GM12891 (cell line): ENCODE data around the gene UCKL1.

ENCODE experiments used
- POLR2A ChIP-seq: IDR thresholded peaks from 2 replicates; pipeline ENCODE4 v1.6.1; 2011; ENCODE audit warnings: low read depth, low read length, control low read depth
- POLR2AphosphoS5 ChIP-seq: IDR thresholded peaks from 2 replicates; pipeline ENCODE4 v1.6.1; 2011; ENCODE audit warnings: low read depth, low read length, control low read depth
- POU2F2 ChIP-seq: IDR thresholded peaks from 2 replicates; pipeline ENCODE4 v1.6.1; 2011; ENCODE audit warnings: low read depth, mild to moderate bottlenecking, control low read depth, low read length, moderate library complexity
- SPI1 ChIP-seq: IDR thresholded peaks from 2 replicates; pipeline ENCODE4 v1.6.1; 2011; ENCODE audit warnings: low read depth, low read length, control low read depth
- TAF1 ChIP-seq: IDR thresholded peaks from 2 replicates; pipeline ENCODE4 v1.6.1; 2011; ENCODE audit warnings: low read depth, low read length, control low read depth

- TF ChIP-seq POLR2A = no peak
- TF ChIP-seq POLR2AphosphoS5 = no peak
- TF ChIP-seq SPI1 = no peak
- no peak for TF ChIP-seq TAF1
- no peak for TF ChIP-seq POU2F2
Measured at GRCh38 chr20:63973160-63973479, 16.9 kb upstream of the UCKL1 start.
